T47D (cell line): Measurements from ENCODE around the gene KIF1B.
"Not testable (repeated sequence)": the region's sequence is repeated elsewhere in the genome, so short reads cannot be mapped to it uniquely, and the experiment has no call there.

Source experiments
- DNase-seq, 2 experiments: peaks; one replicate each; pipeline versions ENCODE4 v3.0.0 to v3.0.0-alpha.2; 2011 to 2012; ENCODE audit warnings: low read depth in 1 of 2, low spot score in 1 of 2
- JUND ChIP-seq: IDR thresholded peaks from 2 replicates; pipeline ENCODE4 v1.6.1; 2012; ENCODE audit warnings: low read depth
- in situ Hi-C: cut with HindIII; loops from 2 replicates; pipeline ENCODE4 v1.10.0; 2016; ENCODE audit warnings: low sequenced_read_pairs, low pct_unique_long_range_greater_than_20kb

Gene KIF1B

GRCh38 chr1:10179406-10180091 lies 30.8 kb upstream of the KIF1B start:
- in situ Hi-C loops: no loop called here
- no peak for DNase-seq
- TF ChIP-seq JUND: no peak

- in situ Hi-C loops: no loop called here
- no peak for DNase-seq
- no peak for TF ChIP-seq JUND
Observed at GRCh38 chr1:10181154-10181553, 29.2 kb upstream of the KIF1B start.

- DNase-seq: no peak
Observed at GRCh38 chr1:10185759-10186158, 24.6 kb upstream of the KIF1B start.

GRCh38 chr1:10186331-10187025 lies 23.9 kb upstream of the KIF1B start:
- in situ Hi-C loops: no loop called here
- DNase-seq: no peak
- no peak for TF ChIP-seq JUND

More at GRCh38 chr1:10185759-10186158, 24.6 kb upstream of the KIF1B start:
- no peak for TF ChIP-seq JUND
- in situ Hi-C loops: no loop called here

- TF ChIP-seq JUND: no peak
- in situ Hi-C loops: no loop called here
- no peak for DNase-seq
Observed at GRCh38 chr1:10187026-10187334, 23.4 kb upstream of the KIF1B start.

GRCh38 chr1:10188133-10188650 lies 22.2 kb upstream of the KIF1B start:
- in situ Hi-C loops: no loop called here
- DNase-seq: no peak
- no peak for TF ChIP-seq JUND

- TF ChIP-seq JUND: no peak
- DNase-seq: no peak
- in situ Hi-C loops: no loop called here
Observed at GRCh38 chr1:10189659-10190058, 20.7 kb upstream of the KIF1B start.

GRCh38 chr1:10192263-10192662 lies 18.1 kb upstream of the KIF1B start:
- TF ChIP-seq JUND: no peak
- in situ Hi-C loops: no loop called here
- DNase-seq: no peak

GRCh38 chr1:10193288-10193687 lies 17.1 kb upstream of the KIF1B start:
- DNase-seq: no peak
- in situ Hi-C loops: no loop called here
- TF ChIP-seq JUND: no peak

- TF ChIP-seq JUND: no peak
- in situ Hi-C loops: no loop called here
- DNase-seq: peak in 1 of 2 experiments; percentile 10
Observed at GRCh38 chr1:10195570-10195969, 14.8 kb upstream of the KIF1B start.

GRCh38 chr1:10196976-10197375 lies 13.4 kb upstream of the KIF1B start:
- in situ Hi-C loops: no loop called here
- DNase-seq: no peak
- TF ChIP-seq JUND: no peak

GRCh38 chr1:10200620-10201019 lies 9.8 kb upstream of the KIF1B start:
- in situ Hi-C loops: no loop called here
- no peak for DNase-seq
- no peak for TF ChIP-seq JUND

GRCh38 chr1:10204003-10204642 lies 6.2 kb upstream of the KIF1B start:
- TF ChIP-seq JUND: no peak
- in situ Hi-C loops: no loop called here
- no peak for DNase-seq

GRCh38 chr1:10205206-10205605 lies 5.2 kb upstream of the KIF1B start:
- DNase-seq, in situ Hi-C loops: not testable (repeated sequence)
